HepG2 (cell line): ENCODE results near the gene H2AZ2. TPM values are rescaled to one million over a fixed set of nuclear protein-coding genes. Genes with fewer than 3 reads are reported as not detected.

ENCODE experiments used
- ATAC-seq: fragments of 200-7000 bp; cut with Tn5 transposase; 3 replicates; pipeline ENCODE4 v1.9.1; 2020; ENCODE audit warnings: mild to moderate bottlenecking, moderate library complexity
- BruUV-seq: library from RNA; stranded (reverse); fragments of 400-500 nt; replicated peaks from 2 replicates; lab custom pipeline; 2021; lab: Mats Ljungman, UMichigan
- CTCF ChIA-PET: fragments of 300-600 bp; formaldehyde crosslinking; extraction: SDS; loops from one replicate; lab custom pipeline; 2021; ENCODE audit warnings: low total read pairs, inconsistent platforms, low intra/inter-chr PET ratio; lab: Yijun Ruan, JAX
- POLR2A ChIA-PET: fragments of 350-600 bp; sonication (Branson Sonifier 250); formaldehyde crosslinking; loops from one replicate; lab custom pipeline; 2020; ENCODE audit warnings: antibody characterized with exemption, inconsistent platforms; lab: Yijun Ruan, JAX
- DNase-seq: peaks from one replicate; pipeline ENCODE4 v3.0.0-alpha.2; 2015; ENCODE audit warnings: low spot score
- FAIRE-seq: peaks from 3 replicates; lab custom pipeline; 2011; peaks lifted over from hg19 to GRCh38; lab: Jason Lieb, UNC
- H2AFZ ChIP-seq: one replicate; pipeline ENCODE4 v1.6.1; 2011; ENCODE audit warnings: low read length, inconsistent platforms
- H3K27ac ChIP-seq: fragments of 300-600 bp; 3 replicates; pipeline ENCODE4 v1.8.0; 2011; ENCODE audit warnings: mixed run types, mild to moderate bottlenecking, mixed read lengths, low read length, inconsistent platforms; ENCODE audit not compliant: insufficient read depth; ENCODE audit errors: extremely low read length
- H3K27me3 ChIP-seq, 2 experiments: fragments of 200-600 bp in 1 of 2; 2 replicates in 1 of 2; 3 replicates in 1 of 2; pipeline versions ENCODE4 v1.6.0 to v1.8.0; 2011; ENCODE audit warnings: low read length in 2 of 2, mild to moderate bottlenecking in 2 of 2, moderate library complexity in 2 of 2, inconsistent platforms in 1 of 2; ENCODE audit not compliant: insufficient read depth in 2 of 2, control insufficient read depth in 1 of 2
- H3K36me3 ChIP-seq, 2 experiments: fragments of 200-600 bp in 1 of 2; replicated peaks in 1 of 2; 2 replicates in 1 of 2; 3 replicates in 1 of 2; pipeline versions ENCODE4 v1.5.1 to v1.8.0; 2011; ENCODE audit warnings: low read length in 2 of 2, inconsistent platforms in 1 of 2; ENCODE audit not compliant: insufficient read depth in 2 of 2, control insufficient read depth in 1 of 2
- H3K4me1 ChIP-seq: 2 replicates; pipeline ENCODE4 v1.5.1; 2012; ENCODE audit warnings: low read length, inconsistent platforms; ENCODE audit not compliant: insufficient read depth
- H3K4me2 ChIP-seq: 2 replicates; pipeline ENCODE4 v1.6.0; 2011; ENCODE audit warnings: low read depth, low read length, inconsistent platforms
- H3K4me3 ChIP-seq, 3 experiments: fragments of 200-600 bp in 1 of 3; sonication (generic), shearing (Covaris generic) in 1 of 3; replicated peaks in 1 of 3; 2 replicates each; pipeline ENCODE4 v1.5.1; 2011 to 2016; ENCODE audit warnings: low read length in 3 of 3, inconsistent platforms in 2 of 3, low read depth in 2 of 3, mild to moderate bottlenecking in 2 of 3, control low read depth in 1 of 3, mixed read lengths in 1 of 3; ENCODE audit not compliant: insufficient read depth in 1 of 3
- H3K79me2 ChIP-seq: one replicate; pipeline ENCODE4 v1.6.1; 2011; ENCODE audit warnings: low read length, inconsistent platforms; ENCODE audit not compliant: insufficient read depth
- H3K9ac ChIP-seq: 2 replicates; pipeline ENCODE4 v1.6.0; 2011; ENCODE audit warnings: mild to moderate bottlenecking, low read depth, low read length, inconsistent platforms; ENCODE audit not compliant: insufficient read depth
- H3K9me3 ChIP-seq: 2 replicates; pipeline ENCODE4 v1.5.1; 2012; ENCODE audit warnings: mild to moderate bottlenecking, low read length
- H4K20me1 ChIP-seq: 2 replicates; pipeline ENCODE4 v1.6.0; 2011; ENCODE audit warnings: inconsistent platforms, mild to moderate bottlenecking, low read length, moderate library complexity; ENCODE audit not compliant: insufficient read depth
- CTCF ChIP-seq: sonication (generic); formaldehyde crosslinking; IDR thresholded peaks from 2 replicates; pipeline ENCODE4 v1.5.0; 2020; ENCODE audit warnings: mild to moderate bottlenecking, missing genetic modification reagents, moderate library complexity
- ETS1 ChIP-seq: sonication (generic); formaldehyde crosslinking; IDR thresholded peaks from 2 replicates; pipeline ENCODE4 v1.4.0; 2020; ENCODE audit warnings: missing genetic modification reagents
- GLI4 ChIP-seq: sonication (generic); formaldehyde crosslinking; IDR thresholded peaks from 2 replicates; pipeline ENCODE4 v1.5.1; 2020; ENCODE audit warnings: missing genetic modification reagents, mild to moderate bottlenecking, moderate library complexity, borderline replicate concordance
- IRF2 ChIP-seq: IDR thresholded peaks from 2 replicates; pipeline ENCODE4 v1.6.1; 2018; ENCODE audit warnings: missing genetic modification reagents, missing compliant biosample characterization
- NFRKB ChIP-seq: fragments of 450-650 bp; IDR thresholded peaks from 2 replicates; pipeline ENCODE4 v1.6.1; 2017
- POLR2G ChIP-seq: fragments of 200-400 bp; formaldehyde crosslinking; IDR thresholded peaks from 2 replicates; pipeline ENCODE4 v1.6.1; 2018; ENCODE audit warnings: mild to moderate bottlenecking, low read depth, low read length, moderate library complexity
- PREB ChIP-seq: sonication (generic); formaldehyde crosslinking; IDR thresholded peaks from 2 replicates; pipeline ENCODE4 v1.4.0; 2020; ENCODE audit warnings: missing genetic modification reagents
- SNAPC2 ChIP-seq: sonication (generic); formaldehyde crosslinking; IDR thresholded peaks from 2 replicates; pipeline ENCODE4 v1.8.1; 2022; ENCODE audit warnings: mild to moderate bottlenecking, missing genetic modification reagents
- TGIF2 ChIP-seq: IDR thresholded peaks from 2 replicates; pipeline ENCODE4 v1.6.1; 2016; ENCODE audit warnings: control low read depth, missing compliant biosample characterization
- ZFAT ChIP-seq: sonication (generic); formaldehyde crosslinking; conservative IDR thresholded peaks from 2 replicates; pipeline ENCODE4 v1.8.1; 2023; ENCODE audit warnings: missing genetic modification reagents, inconsistent platforms
- ZNF138 ChIP-seq: sonication (generic); formaldehyde crosslinking; IDR thresholded peaks from 2 replicates; pipeline ENCODE4 v1.5.0; 2020; ENCODE audit warnings: mild to moderate bottlenecking, low read depth, missing genetic modification reagents
- ZNF143 ChIP-seq: sonication (generic); formaldehyde crosslinking; IDR thresholded peaks from 2 replicates; pipeline ENCODE4 v1.4.0; 2020; ENCODE audit warnings: missing genetic modification reagents
- ZNF484 ChIP-seq: sonication (generic); formaldehyde crosslinking; IDR thresholded peaks from 2 replicates; pipeline ENCODE4 v1.5.1; 2020; ENCODE audit warnings: mild to moderate bottlenecking, low read depth, missing genetic modification reagents, borderline replicate concordance
- ZNF558 ChIP-seq: sonication (generic); formaldehyde crosslinking; IDR thresholded peaks from 2 replicates; pipeline ENCODE4 v1.9.0; 2022; ENCODE audit warnings: mild to moderate bottlenecking, missing genetic modification reagents, borderline replicate concordance
- ZNF713 ChIP-seq: sonication (generic); formaldehyde crosslinking; IDR thresholded peaks from 2 replicates; pipeline ENCODE4 v1.4.0; 2020; ENCODE audit warnings: mild to moderate bottlenecking, missing genetic modification reagents
- WGBS: methylation state at CpG from one replicate; pipeline ENCODE4 v1.1.6; 2017; ENCODE audit warnings: low lambda C conversion rate; 5-methylcytosine and 5-hydroxymethylcytosine counted together
- in situ Hi-C: cut with HindIII; loops from 2 replicates; pipeline ENCODE4 v1.10.0; 2017; ENCODE audit warnings: low pct_unique_long_range_greater_than_20kb; ENCODE audit not compliant: extremely low pct_ligation_motif_present
- intact Hi-C: fragments of 100-400 bp; cut with micrococcal nuclease; formaldehyde crosslinking; loops from one replicate; pipeline ENCODE4 v1.10.0; 2022; ENCODE audit not compliant: unreplicated experiment
- polyA plus RNA-seq, 8 experiments: library from polyadenylated mRNA; depleted of rRNA in 3 of 8; stranded (reverse) in 7 of 8; unstranded in 1 of 8; fragments of >200 nt; fragmentation: Illumina TruSeq in 4 of 8; extraction: Trizol in 4 of 8; gene quantifications; 2 replicates each; pipeline versions ENCODE4 v1.2.1 to v1.2.3, GENCODE V29; 2011 to 2016; ENCODE audit warnings: low read depth in 4 of 8, missing spikeins in 1 of 8, mixed read lengths in 1 of 8; ENCODE audit not compliant: insufficient read depth in 1 of 8
- total RNA-seq, 5 experiments: library from RNA; depleted of rRNA; stranded (reverse); fragments of >200 nt; fragmentation: Illumina TruSeq; extraction: Trizol; gene quantifications; 2 replicates each; pipeline ENCODE4 v1.2.3, GENCODE V29; 2016; ENCODE audit warnings: low read depth in 1 of 5
- TF ChIP-seq, protein P1 (sequence below), 2 experiments: sonication (generic) in 1 of 2; formaldehyde crosslinking in 1 of 2; IDR thresholded peaks; 2 replicates each; pipeline versions ENCODE4 v1.5.1 to v1.6.1; 2011 to 2020; ENCODE audit warnings: borderline replicate concordance in 1 of 2, low read depth in 1 of 2, low read length in 1 of 2, mild to moderate bottlenecking in 1 of 2, missing genetic modification reagents in 1 of 2, moderate library complexity in 1 of 2

H2AZ2 gene
- total and polyA plus RNA-seq, 2 of the 13 experiments (the other 11 are each of a cell fraction or from before 2014, with no cell fraction given): 121 to 223 TPM

GRCh38 chr7:44827567-44827966 lies 20.3 kb downstream of the H2AZ2 start:
- no TSS peak for BruUV-seq
- peaks cover 9 to 50% of the 10 kb centered on the region in 2 experiments for H3K36me3 ChIP-seq
- intact Hi-C loops: no loop called here
- CTCF ChIA-PET: no interaction called here
- no peak overlapping the region for H3K9ac ChIP-seq
- POLR2A ChIA-PET: no interaction called here
- no peaks in the 10 kb centered on the region for H3K79me2 ChIP-seq
- no peaks in the 10 kb centered on the region for H3K4me1 ChIP-seq
- H3K27me3 ChIP-seq: no peaks in the 10 kb centered on the region
- H2AFZ ChIP-seq: no peak overlapping the region
- H3K4me2 ChIP-seq: no peak overlapping the region
- 95% methylated on average over 3 of the region's 3 CpGs for WGBS
- no peaks in the 10 kb centered on the region for H3K9me3 ChIP-seq
- DNase-seq: no peak
- no peak for TF ChIP-seq GLI4
- TF ChIP-seq IRF2 (CRISPR knock-in tag): no peak
- no peak for TF ChIP-seq POLR2G
- no peak for TF ChIP-seq ZNF713
- no peak for TF ChIP-seq ZNF558 (CRISPR knock-in tag)
- no peak for TF ChIP-seq ZNF484 (CRISPR knock-in tag)
- TF ChIP-seq NFRKB: no peak
- no peak for TF ChIP-seq ETS1
- no peak for TF ChIP-seq ZFAT (CRISPR knock-in tag)
- TF ChIP-seq, protein P1, sequence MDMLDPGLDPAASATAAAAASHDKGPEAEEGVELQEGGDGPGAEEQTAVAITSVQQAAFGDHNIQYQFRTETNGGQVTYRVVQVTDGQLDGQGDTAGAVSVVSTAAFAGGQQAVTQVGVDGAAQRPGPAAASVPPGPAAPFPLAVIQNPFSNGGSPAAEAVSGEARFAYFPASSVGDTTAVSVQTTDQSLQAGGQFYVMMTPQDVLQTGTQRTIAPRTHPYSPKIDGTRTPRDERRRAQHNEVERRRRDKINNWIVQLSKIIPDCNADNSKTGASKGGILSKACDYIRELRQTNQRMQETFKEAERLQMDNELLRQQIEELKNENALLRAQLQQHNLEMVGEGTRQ (IDR thresholded peaks at IDR 0.05; ENCODE audit: low read depth, low read length): no peak
- TF ChIP-seq, protein P1 (CRISPR knock-in tag; IDR thresholded peaks at IDR 0.05; ENCODE audit: borderline replicate concordance): no peak
- no peak for TF ChIP-seq CTCF (CRISPR knock-in tag)
- no peak for TF ChIP-seq ZNF143
- TF ChIP-seq SNAPC2 (CRISPR knock-in tag): no peak
- TF ChIP-seq ZNF138: no peak
- no peak for TF ChIP-seq TGIF2 (CRISPR knock-in tag)
- TF ChIP-seq PREB: no peak
- TF ChIP-seq, all 625 proteins: peak for 0
- no peak for ATAC-seq
- no peak overlapping the region for H3K27ac ChIP-seq
- H4K20me1 ChIP-seq: no peaks in the 10 kb centered on the region
- FAIRE-seq: no peak
- no peak overlapping the region for H3K4me3 ChIP-seq
- in situ Hi-C loops: no loop called here
